NCI-H524 (cell line): ENCODE measurements around the gene TMEM44.

ENCODE experiments used
- DNase-seq, 2 experiments: peaks; one replicate each; lab custom pipeline; 2025; lab: John Stamatoyannopoulos, UW

Gene TMEM44, protein sequence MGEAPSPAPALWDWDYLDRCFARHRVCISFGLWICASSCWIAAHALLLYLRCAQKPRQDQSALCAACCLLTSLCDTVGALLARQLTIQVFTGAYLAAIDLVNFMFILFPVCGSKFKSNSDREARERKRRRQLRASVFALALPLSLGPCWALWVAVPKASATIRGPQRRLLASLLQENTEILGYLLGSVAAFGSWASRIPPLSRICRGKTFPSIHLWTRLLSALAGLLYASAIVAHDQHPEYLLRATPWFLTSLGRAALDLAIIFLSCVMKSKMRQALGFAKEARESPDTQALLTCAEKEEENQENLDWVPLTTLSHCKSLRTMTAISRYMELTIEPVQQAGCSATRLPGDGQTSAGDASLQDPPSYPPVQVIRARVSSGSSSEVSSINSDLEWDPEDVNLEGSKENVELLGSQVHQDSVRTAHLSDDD

DNA sequence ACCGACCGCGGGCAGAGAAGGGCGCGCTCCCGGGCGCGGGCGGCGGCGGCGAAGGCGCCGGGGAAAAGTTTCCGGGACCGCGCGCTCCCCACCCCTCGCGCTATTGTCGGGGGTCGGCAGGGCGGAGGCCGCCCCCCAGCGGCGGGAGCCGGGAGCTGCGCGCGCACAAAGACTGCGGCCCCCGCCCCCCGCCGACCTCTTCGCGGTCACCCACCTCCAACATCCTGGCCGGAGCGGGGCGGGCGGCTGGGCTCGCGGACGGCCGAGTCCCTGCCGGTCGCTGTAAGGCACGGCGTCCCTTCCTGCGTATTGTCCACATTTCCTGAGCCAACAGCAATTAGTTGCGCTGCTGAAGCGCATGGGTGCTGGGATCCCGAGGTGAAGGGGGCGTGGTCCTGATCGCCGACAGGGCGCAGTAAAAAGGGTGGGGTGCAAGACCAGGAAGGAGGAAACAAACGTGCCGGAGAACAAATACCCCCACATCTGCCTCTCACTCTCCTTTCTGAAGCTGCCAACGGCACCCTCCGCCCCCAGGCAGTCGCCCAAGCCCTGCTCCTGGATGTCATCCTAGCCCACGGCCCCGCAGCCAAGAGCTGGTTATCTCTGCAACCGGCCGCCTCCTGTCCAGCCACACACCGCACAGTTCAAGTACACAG lies at the start of gene TMEM44:
TSS of gene TMEM44 (minus strand) at position 71 of the 656 bp plus-strand sequence. CDS start 204 bp downstream, outside the sequence.
- peak; percentile 42 to 73 for DNase-seq

DNA sequence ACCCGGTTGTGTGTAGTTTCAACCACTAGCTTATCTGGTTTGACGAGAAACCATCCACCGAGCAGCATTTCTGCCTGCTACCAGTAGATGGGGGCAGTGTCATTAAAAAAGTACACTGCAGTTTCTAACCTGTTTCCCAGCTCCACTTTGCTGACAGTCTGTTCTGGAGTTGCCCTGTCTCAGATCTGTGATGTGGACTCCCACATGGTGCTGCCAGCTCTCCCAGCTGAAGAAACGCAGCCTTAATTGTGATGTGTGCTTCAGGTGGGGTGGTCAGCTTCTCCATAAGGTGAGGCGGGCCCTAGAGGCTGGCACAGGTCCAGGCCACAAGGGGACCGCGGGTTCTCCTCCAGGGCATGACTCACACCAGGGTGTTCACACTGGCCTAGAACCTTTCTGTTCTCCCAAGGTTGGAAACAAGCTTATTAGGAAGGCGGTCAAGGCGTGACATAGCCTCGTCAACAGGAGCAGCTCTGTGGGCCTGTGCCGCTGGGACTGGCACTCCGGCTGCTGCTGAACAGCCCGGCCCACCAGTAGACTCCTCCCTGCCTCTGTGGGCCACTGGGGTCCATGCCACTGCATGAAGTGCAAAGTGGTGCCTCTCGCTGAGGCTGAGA lies 49.6 kb upstream of the TMEM44 start:
- peak; percentile 75 to 89 for DNase-seq

DNA sequence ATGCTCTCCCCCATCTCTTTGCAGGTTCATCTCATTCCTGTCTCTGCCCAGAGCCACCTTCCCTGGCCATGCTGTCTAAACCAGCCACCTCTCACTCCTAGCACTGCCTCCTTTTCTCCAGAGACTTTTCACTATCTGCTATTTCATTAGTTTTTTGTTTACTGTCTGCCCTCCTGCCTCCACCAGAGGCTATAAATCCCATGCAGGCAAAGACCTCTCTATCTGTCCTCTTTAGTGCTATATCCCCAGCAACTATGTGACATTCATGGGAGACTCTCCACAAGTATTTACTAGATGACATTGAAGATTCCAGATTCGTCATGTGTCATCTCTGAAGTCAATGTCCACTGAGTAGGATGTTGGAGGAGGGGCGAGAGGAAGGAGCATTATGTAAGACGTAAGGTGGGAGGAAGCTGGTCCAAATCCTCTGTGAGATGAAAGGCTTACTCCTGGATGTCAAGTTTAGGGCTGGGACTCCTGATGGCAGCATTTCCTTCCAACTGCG lies 49.0 kb upstream of the TMEM44 start:
- no peak for DNase-seq

DNA sequence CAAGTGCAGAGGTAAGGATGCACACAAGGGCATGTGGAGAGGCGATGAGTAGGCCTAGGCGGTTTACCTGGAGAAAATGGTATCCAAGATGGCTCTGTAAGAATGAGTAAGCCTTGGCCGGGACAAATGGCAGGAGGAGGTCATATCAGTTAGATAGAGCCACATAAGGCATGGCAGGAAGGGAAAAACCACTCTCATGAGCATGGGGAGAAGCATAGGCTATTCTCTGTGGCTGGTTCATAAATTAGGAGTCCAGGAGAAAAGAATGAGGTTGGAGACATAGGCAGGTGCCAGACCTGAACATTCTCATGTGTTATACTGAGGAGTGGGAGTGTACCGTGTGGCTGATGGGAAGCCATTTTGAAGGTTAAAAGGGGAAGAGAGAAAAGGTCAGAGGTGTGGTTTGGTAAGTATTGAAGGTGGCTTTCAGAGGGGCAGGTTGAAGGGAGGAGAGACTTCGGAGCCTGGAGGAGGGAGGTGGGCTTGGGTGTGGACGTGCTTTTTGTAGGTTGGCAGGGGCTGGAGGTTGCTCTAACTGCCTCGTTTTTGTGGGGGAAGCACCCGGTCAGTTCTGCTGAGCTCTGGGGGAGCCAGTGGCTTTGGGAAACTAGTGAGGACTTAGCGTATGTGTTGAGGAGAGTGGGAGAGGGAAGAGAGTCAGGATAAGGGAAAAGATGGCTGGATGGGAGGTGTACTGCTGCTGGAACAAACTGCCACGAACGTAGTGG lies 47.8 kb upstream of the TMEM44 start:
- no peak for DNase-seq

DNA sequence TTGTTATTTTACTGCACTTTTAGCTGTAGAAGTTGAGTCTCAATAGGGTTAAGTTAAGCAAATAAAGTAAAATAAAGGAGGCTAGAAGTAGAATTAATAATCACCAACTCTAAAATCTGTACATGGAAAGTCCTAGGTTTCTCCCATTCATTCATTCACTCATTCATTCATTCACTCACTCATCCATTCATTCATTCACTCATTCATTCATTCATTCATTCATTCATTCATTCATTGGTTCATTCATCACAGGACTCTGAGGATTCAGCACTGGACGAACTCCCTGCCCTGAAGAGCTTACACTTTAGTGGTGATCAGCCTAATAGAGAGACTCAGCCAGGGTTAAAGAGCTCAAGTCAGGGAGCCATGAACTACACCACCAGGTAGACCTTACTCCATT lies 43.3 kb upstream of the TMEM44 start:
- no peak for DNase-seq

DNA sequence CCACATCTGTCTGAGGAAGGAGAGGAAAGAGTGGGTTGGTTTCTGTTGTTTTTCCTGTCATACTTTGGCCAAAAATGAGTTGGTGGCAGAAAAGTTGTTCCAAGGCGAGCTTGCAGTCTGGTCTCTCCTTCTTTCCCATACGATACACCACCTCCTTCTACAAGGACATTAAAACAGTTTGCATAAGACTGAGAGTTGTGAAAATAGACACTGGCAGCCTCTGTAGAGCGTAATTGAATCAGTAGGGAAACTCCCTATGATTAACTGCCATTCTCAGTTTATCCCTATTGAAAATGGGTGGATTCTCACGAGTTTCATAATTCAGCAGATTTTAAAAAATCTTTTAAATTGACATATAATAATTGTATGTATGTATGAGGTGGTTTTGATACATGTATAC lies 42.5 kb upstream of the TMEM44 start:
- DNase-seq: no peak

DNA sequence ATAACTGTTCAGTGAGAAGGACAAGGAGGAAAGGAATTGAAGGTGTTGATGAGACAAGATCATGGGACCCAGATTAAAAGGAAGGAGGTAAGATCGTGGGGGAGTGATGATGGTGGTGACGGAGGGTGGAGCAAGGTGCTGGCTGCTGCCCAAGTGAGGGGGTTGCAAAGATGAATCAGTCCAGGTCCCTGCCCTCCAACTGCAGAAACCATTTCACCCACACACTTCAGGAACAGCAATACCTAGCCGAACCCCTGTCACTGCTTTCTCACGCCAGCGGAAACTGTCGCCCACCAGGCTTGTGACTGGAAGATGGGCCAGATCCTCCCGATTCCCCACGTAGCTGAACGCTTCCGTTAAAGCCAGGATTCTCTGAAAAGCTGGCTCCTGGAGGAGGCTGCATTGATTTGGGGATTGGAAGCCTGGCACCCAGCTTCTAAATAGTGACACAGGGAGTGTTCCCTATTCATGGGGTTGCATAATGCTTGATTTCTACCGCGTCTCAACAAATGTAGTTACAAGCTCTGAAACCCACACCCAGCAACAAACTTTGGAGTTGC lies 41.9 kb upstream of the TMEM44 start:
- DNase-seq: no peak

DNA sequence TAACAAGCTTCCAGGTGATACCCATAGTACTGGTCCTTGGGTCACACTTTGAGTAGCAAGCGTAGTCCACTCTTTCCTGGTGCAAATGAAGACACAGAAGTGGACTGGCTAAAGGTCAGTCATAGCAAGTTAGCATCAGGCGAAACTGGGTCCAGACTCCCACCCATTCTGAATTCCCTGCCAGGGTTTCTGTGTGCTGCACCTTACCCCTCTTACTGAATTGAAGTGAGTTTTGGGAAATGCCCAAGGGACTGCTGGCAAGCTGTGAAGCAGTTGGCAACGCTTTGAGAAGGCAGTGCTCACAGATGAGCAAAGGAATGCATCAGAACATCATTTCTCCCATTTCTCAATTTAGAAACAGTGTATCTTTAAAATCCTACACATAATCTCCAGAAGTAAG lies 40.5 kb upstream of the TMEM44 start:
- DNase-seq: no peak

DNA sequence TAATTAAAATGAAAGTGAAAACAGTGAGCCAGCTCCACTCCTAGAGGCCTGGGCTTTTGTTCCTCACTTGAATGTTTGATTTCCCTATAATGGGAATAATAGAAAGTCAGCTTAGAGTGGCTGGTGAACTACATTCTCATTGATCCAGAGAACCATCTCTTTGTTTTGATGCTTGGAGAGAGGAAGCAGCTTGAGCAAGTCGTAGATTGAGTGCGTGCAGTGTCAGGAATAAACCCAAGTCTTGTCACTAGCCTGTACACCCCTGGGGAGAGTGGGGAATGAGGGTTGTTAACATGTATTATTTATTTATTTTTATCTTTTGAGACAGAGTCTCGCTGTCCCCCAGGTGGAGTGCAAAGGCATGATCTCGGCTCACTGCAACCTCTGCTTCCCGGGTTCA lies 39.7 kb upstream of the TMEM44 start:
- DNase-seq: no peak

DNA sequence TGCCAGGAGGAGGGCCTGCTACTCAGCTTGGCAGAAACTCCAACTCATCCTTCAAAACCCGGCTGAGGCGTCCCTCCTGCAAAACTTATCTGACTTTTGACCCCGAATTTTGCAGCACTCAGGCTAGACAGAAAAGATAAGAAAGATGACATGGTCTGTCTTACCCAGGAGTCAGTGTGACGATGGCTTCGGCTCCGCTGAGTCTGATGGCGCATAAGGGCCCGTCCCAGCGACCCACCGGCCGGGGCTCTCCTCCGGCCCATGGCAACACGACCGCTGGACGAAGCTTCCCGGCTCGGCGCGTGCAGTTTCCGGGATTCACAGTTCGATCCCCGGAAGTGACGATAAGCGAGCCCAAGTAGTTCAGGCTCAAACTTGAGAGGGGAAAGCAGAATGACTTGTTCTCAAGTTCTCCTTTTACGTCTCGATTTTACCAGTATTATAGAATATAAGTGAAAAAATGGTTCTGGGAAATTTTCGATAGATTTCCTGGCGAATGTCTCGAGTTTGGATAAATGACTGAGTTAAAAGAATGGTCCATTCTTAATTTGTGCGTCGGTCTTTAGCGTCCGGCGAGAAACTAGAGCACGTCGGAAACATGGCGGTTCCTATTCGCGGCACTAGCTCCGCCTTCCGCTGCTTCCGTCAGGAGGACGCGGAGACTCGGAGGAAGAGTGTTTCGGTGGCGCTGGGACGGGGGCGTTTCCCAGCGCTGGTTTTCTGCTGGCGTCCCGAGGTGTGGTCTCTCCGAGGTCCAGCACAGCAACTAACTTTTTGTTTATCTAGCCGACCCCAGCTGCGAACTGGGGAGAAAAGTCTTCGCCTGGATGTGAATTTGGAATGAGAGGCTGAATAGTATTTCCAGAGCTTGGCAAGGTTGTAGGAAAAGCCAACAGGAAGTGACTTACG lies 38.9 kb upstream of the TMEM44 start, which contains the start of gene LSG1:
TSS of gene LSG1 (minus strand) at position 292 of the 909 bp plus-strand sequence. CDS start at position 263, 29 bp downstream.
- DNase-seq: peak; percentile 96 to 97

DNA sequence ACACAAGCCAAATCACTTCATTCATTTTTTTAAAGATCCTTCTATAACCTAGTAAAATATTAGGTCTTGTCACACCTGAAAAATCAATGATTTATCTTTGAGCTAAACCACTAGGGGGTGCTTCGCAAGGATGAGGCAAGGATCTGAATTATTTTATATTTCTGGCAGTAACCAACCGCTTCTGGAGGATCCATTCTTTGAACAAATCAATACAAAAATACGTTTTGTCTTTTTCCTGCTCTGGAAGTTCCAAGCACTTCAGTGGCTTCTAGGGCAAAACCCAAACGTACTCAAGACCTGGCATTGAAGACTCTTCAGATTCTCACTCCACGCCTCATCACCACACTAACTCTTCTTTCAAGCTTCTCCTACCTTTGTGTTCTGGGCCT lies 38.3 kb upstream of the TMEM44 start:
- peak in 1 of 2 experiments; percentile 49 for DNase-seq

DNA sequence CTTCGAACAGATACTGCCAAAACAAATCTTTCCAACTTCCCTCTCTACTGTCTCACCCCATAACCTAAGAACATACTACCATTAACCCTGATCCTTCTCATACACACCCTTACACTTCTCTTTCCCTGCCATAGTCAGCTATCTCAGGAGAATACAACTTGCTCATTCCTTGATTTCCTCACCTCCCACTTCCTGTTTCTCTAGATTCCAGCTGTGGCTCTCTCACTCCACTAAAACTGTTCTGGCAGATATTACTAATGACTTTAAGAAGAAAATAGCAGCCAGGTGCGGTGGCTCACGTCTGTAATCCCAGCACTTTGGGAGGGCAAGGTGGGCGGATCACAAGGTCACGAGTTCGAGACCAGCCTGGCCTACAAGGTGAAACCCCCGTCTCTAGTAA lies 34.1 kb upstream of the TMEM44 start:
- no peak for DNase-seq

DNA sequence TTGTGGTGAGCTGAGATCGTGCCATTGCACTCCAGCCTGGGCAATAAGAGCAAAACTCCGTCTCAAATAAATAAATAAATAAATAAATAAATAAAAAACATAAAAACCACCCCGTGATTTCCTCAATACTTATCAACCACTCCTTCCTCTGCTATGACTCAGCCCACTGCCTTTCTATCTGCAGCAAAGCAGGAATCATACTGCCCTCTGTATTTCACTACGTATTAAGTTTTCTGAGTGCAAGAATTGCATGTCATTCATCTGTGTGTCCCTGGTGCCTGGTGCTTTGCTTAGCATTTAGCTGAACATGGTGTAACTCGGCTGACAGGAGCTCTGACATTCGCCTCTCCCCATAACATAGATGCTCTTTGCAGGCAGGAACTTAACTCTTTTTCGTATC lies 31.6 kb upstream of the TMEM44 start:
- no peak for DNase-seq

DNA sequence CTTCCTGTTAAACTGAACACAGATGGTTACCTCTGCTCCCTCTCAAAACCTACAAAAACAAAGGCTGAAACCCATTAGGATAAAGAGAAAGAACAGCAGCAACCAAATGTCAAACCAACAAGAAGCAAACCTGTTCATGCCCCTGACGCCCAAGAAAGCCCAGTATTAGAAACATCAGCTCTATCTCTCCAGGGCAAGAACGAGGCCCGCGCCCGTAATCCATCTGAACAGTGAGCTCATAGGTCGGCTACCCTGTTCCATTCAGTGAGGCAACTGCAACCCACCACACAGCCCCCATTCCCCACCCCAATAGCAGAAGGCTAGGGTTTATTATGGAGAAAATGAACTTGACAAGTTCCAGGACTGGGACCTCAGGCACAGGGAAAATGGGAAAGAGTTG lies 28.7 kb upstream of the TMEM44 start:
- DNase-seq: peak; percentile 77 to 88

DNA sequence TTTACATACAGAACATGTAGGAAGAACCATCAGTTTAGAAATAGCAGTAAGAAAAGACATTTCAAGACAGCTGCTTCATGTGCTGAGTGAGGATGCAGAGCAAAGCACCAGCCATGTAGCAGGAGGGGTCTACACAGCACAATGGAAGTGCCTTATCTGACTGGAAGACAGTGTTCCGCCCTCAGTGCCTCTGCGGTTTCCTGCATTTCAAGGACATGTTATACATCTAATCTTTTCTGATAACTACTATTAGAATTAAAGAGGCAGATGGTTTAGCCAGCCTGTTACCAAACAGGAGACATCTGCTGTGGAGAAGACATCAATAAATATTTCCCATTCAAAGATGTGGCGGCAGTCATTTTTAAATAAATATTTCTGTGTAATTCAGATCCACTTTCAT lies 28.2 kb upstream of the TMEM44 start:
- DNase-seq: peak; percentile 88 to 96

DNA sequence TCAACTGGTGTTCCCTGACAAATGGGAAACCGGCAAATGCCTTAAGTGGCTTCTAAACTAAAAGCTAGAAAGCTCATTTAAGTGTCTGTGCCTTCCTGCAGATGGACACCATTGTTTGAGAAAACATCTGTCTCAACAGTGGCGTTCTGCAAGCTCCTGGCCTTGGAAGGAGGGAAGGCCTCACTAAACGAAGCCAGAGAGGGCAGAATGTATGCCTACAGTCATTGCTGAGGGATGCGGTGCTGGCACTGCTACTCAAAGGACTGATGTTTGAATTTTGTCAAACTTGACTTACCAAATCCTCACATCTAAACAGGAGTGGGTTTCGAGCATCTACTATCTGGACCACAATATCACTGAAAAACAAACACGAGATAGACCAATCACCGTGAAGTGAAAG lies 26.6 kb upstream of the TMEM44 start:
- DNase-seq: peak in 1 of 2 experiments; percentile 54

DNA sequence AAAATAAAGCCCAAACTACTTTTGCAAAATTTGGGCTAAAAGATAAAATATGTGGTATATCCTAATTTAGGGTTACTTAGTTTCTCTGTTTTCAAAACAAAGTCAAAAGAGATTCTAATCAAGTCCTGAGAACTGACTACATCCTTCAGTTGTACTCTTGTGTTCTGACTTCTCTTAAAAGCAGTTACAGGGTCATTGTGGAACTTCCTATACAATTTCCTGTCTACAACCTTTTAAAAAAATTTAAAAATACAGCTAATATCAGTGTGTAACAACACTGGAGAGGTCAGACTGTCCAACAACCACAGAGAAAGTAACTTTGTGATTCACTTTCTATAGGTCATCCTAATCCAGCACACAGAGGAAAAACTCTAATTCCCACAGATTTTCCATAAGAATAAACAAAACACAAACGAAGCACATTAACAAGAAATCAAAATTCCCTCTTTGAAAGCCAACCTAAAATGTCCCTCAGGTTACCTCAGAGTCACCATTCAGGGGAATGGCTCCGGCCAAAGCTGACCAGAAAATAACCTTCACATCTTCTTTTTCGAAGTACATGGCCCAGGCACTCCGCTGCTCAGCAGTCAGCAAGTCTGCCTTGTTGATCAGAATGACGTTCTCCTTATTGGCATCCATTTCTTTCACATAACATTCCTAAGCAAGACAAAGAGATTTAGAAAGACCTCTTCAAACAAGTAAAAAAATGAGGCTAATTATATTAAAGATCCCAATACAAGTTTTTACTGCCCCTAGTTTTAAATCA lies 25.4 kb upstream of the TMEM44 start:
- DNase-seq: no peak

DNA sequence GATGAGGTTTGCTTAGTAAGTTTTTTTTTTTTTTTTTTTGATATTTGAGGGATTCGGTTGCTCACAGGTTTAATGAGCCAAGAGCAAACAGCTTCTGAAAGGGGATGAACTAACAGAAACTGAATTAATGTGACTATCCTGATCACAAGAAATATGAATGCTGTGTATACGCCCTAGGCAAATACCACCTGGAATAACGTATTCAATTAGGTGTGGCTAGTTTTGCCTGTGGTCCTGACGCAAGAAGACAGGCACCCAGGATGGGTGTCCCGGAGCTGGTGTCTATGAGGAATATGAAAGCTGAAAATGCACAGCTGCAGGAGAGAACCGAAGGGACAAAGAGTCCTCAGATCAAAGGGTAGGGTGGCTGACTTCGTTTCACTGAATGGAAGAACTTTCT lies 24.2 kb upstream of the TMEM44 start:
- DNase-seq: no peak

DNA sequence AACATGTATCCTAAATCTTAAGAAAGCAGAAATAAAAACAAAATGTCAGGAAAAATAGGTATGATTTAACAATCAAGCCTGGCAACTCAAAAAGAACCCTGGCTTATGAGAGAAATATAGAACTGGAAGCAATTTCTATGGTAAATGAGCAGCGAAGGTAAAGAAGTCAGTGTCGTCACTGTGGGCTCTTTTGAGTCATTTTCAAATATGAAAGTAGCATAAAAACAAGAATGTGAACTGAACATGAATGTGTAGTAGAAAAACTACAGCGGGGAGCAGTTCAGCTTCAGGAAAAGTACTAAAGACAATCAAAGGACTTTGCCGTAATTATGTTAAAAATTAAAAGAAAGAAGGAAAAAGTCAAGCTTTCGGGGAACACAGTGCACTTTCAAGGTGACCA lies 21.2 kb upstream of the TMEM44 start:
- no peak for DNase-seq

DNA sequence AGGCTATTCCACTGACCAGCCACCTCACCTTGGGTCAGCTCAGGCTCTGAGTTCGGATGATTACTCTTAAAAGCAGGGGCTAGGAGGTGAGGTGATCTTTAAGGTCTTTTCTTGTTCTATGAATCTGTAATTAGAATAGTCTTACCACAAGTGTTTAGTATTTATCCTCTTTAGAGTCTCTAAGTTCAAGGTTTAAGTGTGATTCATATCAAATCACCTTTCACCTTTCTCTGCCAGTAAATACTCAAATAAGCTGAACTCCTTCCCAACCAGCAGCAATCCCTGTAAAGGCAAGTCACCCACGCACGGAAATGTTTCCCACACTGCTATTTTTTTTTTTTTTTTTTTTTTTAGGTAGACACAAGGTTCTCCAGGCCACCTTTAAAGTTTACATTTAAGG lies 14.5 kb upstream of the TMEM44 start:
- no peak for DNase-seq
